Cardiac muscle cell (in vitro differentiated cells and primary cell): ENCODE measurements around the gene TMEM98. TPM values are rescaled to one million over a fixed set of nuclear protein-coding genes. Genes with fewer than 3 reads are reported as not detected.

Experiments used
- DNase-seq, 2 donors: peaks; one replicate each; pipeline versions ENCODE4 v3.0.0 to v3.0.0-alpha.2; 2010 to 2017; ENCODE audit warnings: low read depth in 1 of 2, low spot score in 1 of 2
- H3K27ac ChIP-seq: fragments of 200-600 bp; sonication (generic); 2 replicates; pipeline ENCODE4 v1.5.1; 2016
- H3K27me3 ChIP-seq: fragments of 200-600 bp; sonication (generic); 2 replicates; pipeline ENCODE4 v1.6.0; 2016; ENCODE audit warnings: control low read depth
- H3K36me3 ChIP-seq: fragments of 200-600 bp; sonication (generic); 2 replicates; pipeline ENCODE4 v1.5.1; 2016; ENCODE audit warnings: control low read depth
- H3K4me1 ChIP-seq: fragments of 200-600 bp; sonication (generic); 2 replicates; pipeline ENCODE4 v1.8.1; 2017; ENCODE audit warnings: low read depth, mild to moderate bottlenecking, mixed run types
- H3K4me3 ChIP-seq: fragments of 200-600 bp; sonication (generic); 2 replicates; pipeline ENCODE4 v1.5.1; 2016; ENCODE audit warnings: mild to moderate bottlenecking
- H3K9me3 ChIP-seq: fragments of 200-600 bp; sonication (generic); 2 replicates; pipeline ENCODE4 v1.5.1; 2017; ENCODE audit warnings: low read depth, mild to moderate bottlenecking, control low read depth
- CTCF ChIP-seq: IDR thresholded peaks from 2 replicates; pipeline ENCODE4 v1.5.1; 2012; ENCODE audit warnings: low read depth, mild to moderate bottlenecking, low read length
- polyA plus RNA-seq: library from polyadenylated mRNA; unstranded; fragments of >200 nt; fragmentation: Nextera tagmentation; extraction: Ambion mirVana; gene quantifications from 2 replicates; pipeline ENCODE4 v1.2.1, GENCODE V29; 2016
- total RNA-seq: library from RNA; depleted of rRNA; stranded (reverse); fragments of >200 nt; gene quantifications from 2 replicates; pipeline ENCODE4 v1.2.3, GENCODE V29; 2016

Gene TMEM98
- total and polyA plus RNA-seq, 2 experiments from 2014 or later, result 166 to 217 TPM

DNA sequence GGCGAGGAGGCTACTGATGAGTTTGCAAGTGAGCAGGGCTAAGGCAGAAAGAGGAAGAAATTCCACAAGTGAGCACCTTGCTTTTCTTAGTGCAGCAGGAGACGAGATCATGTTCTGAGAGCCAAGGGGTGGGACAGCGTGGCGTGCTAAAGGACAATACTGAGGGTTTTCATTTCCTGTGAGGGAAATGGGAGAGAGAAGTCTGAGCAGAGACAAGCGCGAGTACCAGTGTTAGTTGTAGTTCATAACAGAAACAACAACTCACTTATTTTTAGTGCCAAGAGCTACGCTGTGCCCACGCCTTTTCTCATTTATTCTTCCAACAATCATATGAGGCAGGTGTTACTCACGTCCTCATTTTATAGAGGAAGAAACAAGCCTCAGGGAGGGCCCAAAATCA is 66.0 kb downstream of the TMEM98 start:
- Histone ChIP-seq H3K4me3 (no peak overlapping the region), H3K4me1 (peaks cover 3% of the 10 kb centered on the region), H3K36me3 (no peaks in the 10 kb centered on the region), H3K9me3 (no peaks in the 10 kb centered on the region), H3K27me3 (no peaks in the 10 kb centered on the region), H3K27ac (no peak overlapping the region)
- TF ChIP-seq CTCF, result no peak
- DNase-seq, result no peak

Other genes with a start within 250 kb of the TMEM98 start
- gene MYO1D, start 51.0 kb upstream of the TMEM98 start, total RNA-seq, result 43.7 and 56.4 TPM in 2 replicates
- gene MYO1D, start 51.0 kb upstream of the TMEM98 start, polyA plus RNA-seq, result 30.3 and 34.3 TPM in 2 replicates
- not detected in 2 replicates for gene SPACA3, start 63.7 kb downstream of the TMEM98 start, total RNA-seq
- not detected in 2 replicates for gene SPACA3, start 63.7 kb downstream of the TMEM98 start, polyA plus RNA-seq